GM19238 (cell line): ENCODE data around the gene UIMC1.
"Not testable (repeated sequence)": the region's sequence is repeated elsewhere in the genome, so short reads cannot be mapped to it uniquely, and the experiment has no call there.

ENCODE experiments used
- DNase-seq: peaks from one replicate; pipeline ENCODE4 v3.0.0; 2011; ENCODE audit warnings: low spot score; ENCODE audit not compliant: insufficient read length

UIMC1 gene

DNA sequence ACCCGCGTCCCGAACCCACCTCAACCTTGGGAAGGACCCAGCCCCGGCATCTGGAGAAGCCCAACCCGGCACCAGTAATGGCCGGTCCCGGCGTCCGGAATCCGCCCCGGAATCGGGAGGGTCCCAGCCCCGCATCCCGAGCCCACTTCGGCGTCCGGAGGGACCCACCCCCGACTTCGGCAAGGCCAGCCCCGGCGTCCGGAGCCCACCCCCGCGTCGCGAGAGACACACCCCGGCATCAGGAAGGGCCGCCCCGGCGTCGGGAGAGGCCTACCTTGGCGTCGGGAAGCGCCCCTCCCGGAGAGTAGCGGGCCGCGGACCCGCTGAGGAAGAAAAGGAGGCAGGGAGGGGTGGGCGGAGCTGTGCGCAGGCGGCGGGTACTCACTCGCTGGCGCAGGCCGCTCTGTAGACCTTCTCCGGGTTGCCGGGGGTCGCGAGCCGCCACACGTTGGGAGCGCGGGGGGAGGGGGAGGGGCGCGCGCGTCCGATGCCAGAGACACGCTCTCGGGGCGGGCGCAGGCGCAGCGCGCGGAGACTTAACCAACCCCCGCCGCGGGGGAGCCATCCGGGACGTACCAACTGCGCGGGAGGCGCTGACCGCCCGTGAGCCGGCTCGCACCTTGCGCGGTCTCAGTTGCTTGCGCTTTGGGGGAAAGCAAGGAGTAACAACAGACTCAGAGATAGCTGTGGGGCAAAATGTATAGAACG, at the start of gene UIMC1:
TSS of gene UIMC1 (minus strand) at position 515 of the 708 bp plus-strand sequence. CDS start 24,164 bp downstream, outside the sequence.
- peak; percentile 84 for DNase-seq

- no peak for DNase-seq
These were observed 42.7 kb upstream of the UIMC1 start for GRCh38 chr5:177049285-177049684.

DNA sequence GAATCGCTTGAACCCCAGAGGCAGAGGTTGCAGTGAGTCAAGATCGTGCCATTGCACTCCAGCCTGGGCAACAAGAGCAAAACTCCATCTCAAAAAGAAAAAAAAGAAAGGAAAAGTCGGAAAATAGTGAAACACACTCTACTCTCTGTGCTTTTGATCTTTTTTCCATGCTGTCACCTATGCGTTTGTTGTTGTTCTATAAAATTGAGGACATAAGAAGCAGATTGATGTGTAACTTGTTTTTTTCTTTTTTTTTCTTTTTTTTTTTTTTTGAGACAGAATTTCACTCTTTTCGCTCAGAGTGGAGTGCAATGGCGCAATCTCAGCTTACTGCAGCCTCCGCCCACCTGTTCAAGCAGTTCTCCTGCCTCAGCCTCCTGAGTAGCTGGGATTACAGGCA, 42.0 kb upstream of the UIMC1 start:
- DNase-seq, result not testable (repeated sequence)

DNA sequence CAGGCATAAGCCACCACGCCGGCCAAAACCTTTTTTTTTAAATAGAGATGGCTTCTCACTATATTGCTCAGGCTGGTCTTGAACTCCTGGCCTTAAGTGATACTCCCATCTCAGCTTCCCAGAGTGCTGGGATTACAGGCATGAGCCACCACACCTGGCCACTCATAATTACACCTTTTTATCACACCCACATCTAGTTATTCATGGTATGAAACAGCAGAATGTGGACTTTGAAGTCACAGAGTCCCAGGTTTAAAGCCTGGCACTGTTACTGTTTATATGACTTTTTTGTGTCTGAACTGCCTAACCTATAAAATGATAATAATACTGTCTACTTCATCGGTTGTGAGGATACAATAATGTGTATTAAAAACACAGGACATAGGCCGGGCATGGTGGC, 39.1 kb upstream of the UIMC1 start:
- DNase-seq, result no peak

- DNase-seq, result no peak
These were observed 38.1 kb upstream of the UIMC1 start for GRCh38 chr5:177044641-177045040.

GRCh38 chr5:177043958-177044357, 37.4 kb upstream of the UIMC1 start:
- no peak for DNase-seq

- DNase-seq, result no peak
These were observed 36.5 kb upstream of the UIMC1 start for GRCh38 chr5:177043114-177043513.

GRCh38 chr5:177041936-177042335, 35.4 kb upstream of the UIMC1 start:
- DNase-seq, result no peak

DNA sequence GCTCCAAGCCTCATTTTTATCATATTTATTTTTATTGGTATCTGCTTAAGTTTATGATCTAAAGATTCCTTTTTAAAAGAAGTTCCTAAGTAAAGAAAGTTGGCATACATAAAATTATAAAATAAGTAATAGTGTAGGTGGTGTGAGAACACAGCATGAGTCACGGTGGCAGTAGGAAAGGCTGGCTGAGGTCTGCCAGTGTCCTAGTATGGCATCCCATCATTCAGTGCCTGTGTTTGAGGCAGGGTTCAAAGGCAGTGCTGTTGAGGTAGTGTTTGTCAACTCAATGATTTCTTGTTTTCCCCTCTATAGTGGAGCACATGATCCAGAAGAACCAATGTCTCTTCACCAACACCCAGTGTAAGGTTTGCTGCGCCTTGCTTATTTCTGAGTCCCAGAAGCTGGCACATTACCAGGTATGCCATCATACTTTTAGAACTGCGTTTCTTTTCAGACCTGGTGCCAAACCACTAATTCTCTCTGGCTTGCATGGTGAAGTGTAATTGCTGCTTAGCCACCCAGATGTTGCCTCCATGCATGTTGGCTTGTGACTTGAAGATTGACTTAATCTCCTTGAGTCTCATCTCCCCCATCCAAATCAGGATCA, 34.3 kb upstream of the UIMC1 start:
- no peak for DNase-seq

- DNase-seq, result no peak
These were observed 30.3 kb upstream of the UIMC1 start for GRCh38 chr5:177036921-177037320.

DNA sequence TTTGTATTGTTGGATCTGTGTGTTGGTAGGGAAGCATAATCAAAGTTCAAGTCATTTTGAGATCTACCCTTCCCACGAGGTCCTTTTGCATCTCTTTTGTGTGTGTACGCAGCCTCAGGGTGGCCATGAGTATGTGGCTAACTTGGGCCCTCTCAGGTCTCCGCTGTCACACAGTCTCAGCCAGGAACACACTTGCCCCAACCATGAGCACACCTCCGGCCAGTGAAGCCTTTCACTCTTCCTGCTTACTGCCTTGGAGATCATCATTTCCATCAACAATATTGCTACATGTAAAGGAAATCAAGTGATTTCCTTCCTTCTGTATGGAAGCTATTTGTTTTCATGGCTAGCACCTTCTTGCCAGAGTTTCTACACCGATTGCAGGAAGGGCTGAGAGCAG, 29.9 kb upstream of the UIMC1 start:
- DNase-seq, result no peak

DNA sequence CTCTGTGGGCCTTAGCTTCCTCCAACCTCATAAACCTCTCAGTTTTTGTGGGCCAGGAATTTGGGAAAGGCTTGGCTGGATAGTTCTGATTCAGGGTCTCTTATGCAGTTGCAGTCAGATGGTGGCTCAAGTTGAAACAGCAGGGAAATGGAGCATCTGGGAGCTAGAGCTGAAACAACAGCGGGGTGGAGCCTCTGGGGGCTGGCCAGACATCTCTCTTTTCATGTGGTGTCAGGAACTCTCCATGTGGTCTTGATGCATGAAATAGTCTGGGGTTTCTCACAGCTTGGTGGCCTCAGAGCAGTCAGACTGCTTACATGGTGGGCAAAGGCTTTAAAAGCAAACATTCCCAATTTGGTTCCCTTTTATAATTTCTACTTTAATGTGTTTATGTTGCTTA, 29.4 kb upstream of the UIMC1 start:
- no peak for DNase-seq

- no peak for DNase-seq
These were observed 22.9 kb upstream of the UIMC1 start for GRCh38 chr5:177029498-177029897.

- DNase-seq, result no peak
These were observed 21.1 kb upstream of the UIMC1 start for GRCh38 chr5:177027665-177028064.

- no peak for DNase-seq
These were observed 18.6 kb upstream of the UIMC1 start for GRCh38 chr5:177025101-177025601.

- no peak for DNase-seq
These were observed 18.0 kb upstream of the UIMC1 start for GRCh38 chr5:177024559-177024958.

GRCh38 chr5:177023303-177023664, 16.7 kb upstream of the UIMC1 start:
- DNase-seq, result no peak

- peak; percentile 97 for DNase-seq
These were observed 16.1 kb upstream of the UIMC1 start, which contains the start of gene ZNF346 for GRCh38 chr5:177022386-177023302. TSS of gene ZNF346 (plus strand) at chr5:177022696. CDS start at chr5:177022739, 43 bp downstream.

DNA sequence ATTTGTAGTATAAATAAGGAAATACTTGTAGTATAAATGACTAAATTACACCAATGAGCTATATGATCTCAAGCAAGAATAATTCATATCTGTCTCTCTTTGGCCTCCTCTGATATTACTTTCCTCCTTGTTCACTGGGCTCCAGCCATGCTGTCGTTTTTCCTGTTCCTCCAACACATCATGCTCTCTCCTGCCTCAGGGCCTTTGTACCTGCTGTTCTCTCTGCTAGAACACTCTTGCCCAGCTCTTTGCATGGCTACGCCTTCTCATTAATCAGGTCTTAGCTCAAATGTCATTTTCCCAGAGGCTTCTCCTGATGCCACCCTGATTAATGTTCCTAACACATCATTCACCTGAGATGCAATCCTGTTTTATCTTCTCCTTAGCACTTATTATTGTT, 13.5 kb upstream of the UIMC1 start:
- no peak for DNase-seq

GRCh38 chr5:177018341-177018740, 11.8 kb upstream of the UIMC1 start:
- no peak for DNase-seq

DNA sequence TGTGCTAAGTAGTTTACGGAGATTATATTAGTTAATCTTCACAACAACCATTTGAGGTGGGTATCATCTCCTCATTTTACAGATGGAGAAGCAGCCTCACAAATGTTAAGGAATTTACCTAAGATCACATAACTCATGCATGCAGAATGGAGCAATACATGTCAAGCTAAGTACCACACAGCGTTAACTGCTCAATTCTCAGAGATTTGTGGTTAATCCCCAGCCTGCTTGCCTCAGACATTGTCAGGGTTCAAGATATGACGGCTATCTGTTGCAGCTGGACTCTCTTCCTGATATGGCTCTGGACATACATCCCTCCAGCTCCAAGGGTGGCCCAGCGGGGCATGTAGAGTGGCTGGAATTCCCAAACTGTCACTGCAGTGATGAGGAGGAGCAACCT, 8.6 kb upstream of the UIMC1 start:
- no peak for DNase-seq

GRCh38 chr5:177010153-177010552, 3.6 kb upstream of the UIMC1 start:
- no peak for DNase-seq
